ENCODE measurements around the gene NDUFAF7. TPM values are rescaled to one million over a fixed set of nuclear protein-coding genes. Genes with fewer than 3 reads are reported as not detected.

NDUFAF7 gene
- total and polyA plus RNA-seq, 9 of the 15 experiments (the other 6 are each of a cell fraction or from before 2014, with no cell fraction given) = 14.9 to 41.6 (median 23.9) TPM

DNA sequence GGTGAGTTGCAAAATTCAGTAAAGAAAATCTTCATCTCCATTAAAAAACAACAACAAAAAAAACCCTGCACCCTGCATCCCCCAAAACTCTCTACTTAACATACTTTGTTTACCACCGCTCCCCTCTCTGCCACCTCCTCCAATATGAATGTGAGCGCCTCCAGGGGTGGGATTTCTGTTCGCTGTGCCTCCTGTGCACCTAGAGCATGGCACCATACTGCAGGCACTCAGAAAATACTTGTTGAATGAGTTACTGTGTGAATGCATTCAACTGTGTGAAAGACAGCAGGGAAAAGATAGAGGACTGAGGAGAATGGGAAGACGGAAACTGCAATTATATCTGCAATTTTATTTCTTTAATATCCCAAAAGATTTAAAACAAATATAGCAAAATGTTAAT, 4.6 kb upstream of the NDUFAF7 start (continued):
- TF ChIP-seq RREB1 (CRISPR knock-in tag; IDR thresholded peaks at IDR 0.05) (no peak), ZNF77 (CRISPR knock-in tag; IDR thresholded peaks at IDR 0.05) (no peak), ZNF41 (CRISPR knock-in tag; conservative IDR thresholded peaks at IDR 0.05) (no peak), FOXJ3 (CRISPR knock-in tag; IDR thresholded peaks at IDR 0.05) (no peak), ZNF133 (CRISPR knock-in tag; IDR thresholded peaks at IDR 0.05) (no peak), MCM7 (IDR thresholded peaks at IDR 0.05) (no peak)
- TF ChIP-seq, protein P1, sequence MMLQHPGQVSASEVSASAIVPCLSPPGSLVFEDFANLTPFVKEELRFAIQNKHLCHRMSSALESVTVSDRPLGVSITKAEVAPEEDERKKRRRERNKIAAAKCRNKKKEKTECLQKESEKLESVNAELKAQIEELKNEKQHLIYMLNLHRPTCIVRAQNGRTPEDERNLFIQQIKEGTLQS (IDR thresholded peaks at IDR 0.05) = no peak
- TF ChIP-seq, protein P1 (CRISPR knock-in tag; conservative IDR thresholded peaks at IDR 0.05) = no peak
- TF ChIP-seq, protein P2, sequence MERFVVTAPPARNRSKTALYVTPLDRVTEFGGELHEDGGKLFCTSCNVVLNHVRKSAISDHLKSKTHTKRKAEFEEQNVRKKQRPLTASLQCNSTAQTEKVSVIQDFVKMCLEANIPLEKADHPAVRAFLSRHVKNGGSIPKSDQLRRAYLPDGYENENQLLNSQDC (CRISPR knock-in tag; IDR thresholded peaks at IDR 0.05) = no peak

All from K562 (cell line).